ENCODE results near the gene TRAPPC2L. TPM values are rescaled to one million over a fixed set of nuclear protein-coding genes. Genes with fewer than 3 reads are reported as not detected.

The TRAPPC2L gene
- total and polyA plus RNA-seq, 2 of the 13 experiments (the other 11 are each of a cell fraction or from before 2014, with no cell fraction given): 96.3 to 107 TPM

DNA sequence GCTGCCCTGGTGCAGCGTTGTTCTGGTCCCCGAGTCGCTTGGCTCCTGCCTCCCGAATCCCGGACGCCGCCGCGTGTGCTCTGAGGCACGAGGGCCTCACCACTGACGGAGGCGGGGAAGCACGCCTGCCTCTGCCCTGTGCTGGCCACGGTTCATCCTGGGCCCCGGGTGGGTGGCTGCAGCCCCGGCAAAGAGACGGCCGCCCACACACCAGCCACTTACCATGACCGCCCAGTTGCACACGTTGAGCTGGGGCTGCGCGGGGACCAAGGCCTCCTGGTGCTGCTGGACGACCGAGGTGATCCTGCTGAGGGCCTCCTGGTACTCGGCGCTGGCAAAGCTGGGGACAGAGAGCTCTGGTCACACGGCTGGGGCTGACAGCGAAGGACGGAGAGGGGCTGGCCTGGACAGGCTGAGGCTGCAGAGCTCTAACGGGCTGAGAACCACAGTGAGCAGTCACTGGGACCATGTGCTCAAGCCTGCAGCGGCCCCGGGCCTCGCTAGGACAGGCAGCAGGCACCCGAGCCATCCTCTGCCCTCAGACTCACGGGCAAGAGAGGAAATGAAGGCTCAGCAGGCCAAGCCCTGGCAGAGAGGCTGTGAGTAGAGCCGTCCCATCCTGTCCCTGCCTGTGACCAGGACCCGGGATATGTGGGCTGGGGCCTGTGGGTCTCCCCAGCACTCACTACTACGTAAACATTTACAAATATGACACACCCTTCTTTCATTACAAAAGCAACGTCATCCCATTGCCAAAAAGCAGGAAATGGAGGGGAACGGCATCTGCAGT lies 38.9 kb upstream of the TRAPPC2L start (continued):
- TF ChIP-seq, protein P1, sequence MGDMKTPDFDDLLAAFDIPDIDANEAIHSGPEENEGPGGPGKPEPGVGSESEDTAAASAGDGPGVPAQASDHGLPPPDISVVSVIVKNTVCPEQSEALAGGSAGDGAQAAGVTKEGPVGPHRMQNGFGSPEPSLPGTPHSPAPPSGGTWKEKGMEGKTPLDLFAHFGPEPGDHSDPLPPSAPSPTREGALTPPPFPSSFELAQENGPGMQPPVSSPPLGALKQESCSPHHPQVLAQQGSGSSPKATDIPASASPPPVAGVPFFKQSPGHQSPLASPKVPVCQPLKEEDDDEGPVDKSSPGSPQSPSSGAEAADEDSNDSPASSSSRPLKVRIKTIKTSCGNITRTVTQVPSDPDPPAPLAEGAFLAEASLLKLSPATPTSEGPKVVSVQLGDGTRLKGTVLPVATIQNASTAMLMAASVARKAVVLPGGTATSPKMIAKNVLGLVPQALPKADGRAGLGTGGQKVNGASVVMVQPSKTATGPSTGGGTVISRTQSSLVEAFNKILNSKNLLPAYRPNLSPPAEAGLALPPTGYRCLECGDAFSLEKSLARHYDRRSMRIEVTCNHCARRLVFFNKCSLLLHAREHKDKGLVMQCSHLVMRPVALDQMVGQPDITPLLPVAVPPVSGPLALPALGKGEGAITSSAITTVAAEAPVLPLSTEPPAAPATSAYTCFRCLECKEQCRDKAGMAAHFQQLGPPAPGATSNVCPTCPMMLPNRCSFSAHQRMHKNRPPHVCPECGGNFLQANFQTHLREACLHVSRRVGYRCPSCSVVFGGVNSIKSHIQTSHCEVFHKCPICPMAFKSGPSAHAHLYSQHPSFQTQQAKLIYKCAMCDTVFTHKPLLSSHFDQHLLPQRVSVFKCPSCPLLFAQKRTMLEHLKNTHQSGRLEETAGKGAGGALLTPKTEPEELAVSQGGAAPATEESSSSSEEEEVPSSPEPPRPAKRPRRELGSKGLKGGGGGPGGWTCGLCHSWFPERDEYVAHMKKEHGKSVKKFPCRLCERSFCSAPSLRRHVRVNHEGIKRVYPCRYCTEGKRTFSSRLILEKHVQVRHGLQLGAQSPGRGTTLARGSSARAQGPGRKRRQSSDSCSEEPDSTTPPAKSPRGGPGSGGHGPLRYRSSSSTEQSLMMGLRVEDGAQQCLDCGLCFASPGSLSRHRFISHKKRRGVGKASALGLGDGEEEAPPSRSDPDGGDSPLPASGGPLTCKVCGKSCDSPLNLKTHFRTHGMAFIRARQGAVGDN (CRISPR knock-in tag; IDR thresholded peaks at IDR 0.05): peak; percentile 53
- TF ChIP-seq ZNF460 (CRISPR knock-in tag; IDR thresholded peaks at IDR 0.05; ENCODE audit: borderline replicate concordance): no peak
- no peak for TF ChIP-seq HOXA5 (CRISPR knock-in tag; IDR thresholded peaks at IDR 0.05)
- no peak for TF ChIP-seq SIX1 (CRISPR knock-in tag; IDR thresholded peaks at IDR 0.05; ENCODE audit: borderline replicate concordance)
- no peak for TF ChIP-seq CENPX (CRISPR knock-in tag; IDR thresholded peaks at IDR 0.05)
- no peak for TF ChIP-seq CHD4 (IDR thresholded peaks at IDR 0.05; ENCODE audit: borderline replicate concordance, low read length)
- TF ChIP-seq ZFP90 (CRISPR knock-in tag; IDR thresholded peaks at IDR 0.05; ENCODE audit: borderline replicate concordance): no peak
- no peak for TF ChIP-seq SOX13 (IDR thresholded peaks at IDR 0.05)
- TF ChIP-seq SOX13 (CRISPR knock-in tag; conservative IDR thresholded peaks at IDR 0.05 in 1 of 2, IDR thresholded peaks at IDR 0.05 in 1 of 2): no peak
- TF ChIP-seq ZBTB21 (CRISPR knock-in tag; IDR thresholded peaks at IDR 0.05): peak; percentile 57; the same call in 1 of the 2 replicates
- TF ChIP-seq ZNF543 (CRISPR knock-in tag; IDR thresholded peaks at IDR 0.05): no peak
- no peak for TF ChIP-seq ZNF780A (CRISPR knock-in tag; IDR thresholded peaks at IDR 0.05)
- TF ChIP-seq ZMAT3 (CRISPR knock-in tag; conservative IDR thresholded peaks at IDR 0.05): no peak
- TF ChIP-seq ZNF292 (CRISPR knock-in tag; IDR thresholded peaks at IDR 0.05; ENCODE audit: borderline replicate concordance, low read depth): no peak
- TF ChIP-seq ZNF34 (CRISPR knock-in tag; IDR thresholded peaks at IDR 0.05; ENCODE audit: borderline replicate concordance): no peak
- peak; percentile 55; the same call in 1 of the 2 replicates for TF ChIP-seq ZNF776 (CRISPR knock-in tag; IDR thresholded peaks at IDR 0.05)
- TF ChIP-seq POGZ (CRISPR knock-in tag; IDR thresholded peaks at IDR 0.05): no peak
- no peak for TF ChIP-seq SAP130 (CRISPR knock-in tag; IDR thresholded peaks at IDR 0.05; ENCODE audit: low read depth)
- 0 out of 2 replicates have a peak, but pooled peaks have one; percentile 34 for TF ChIP-seq HNRNPL (IDR thresholded peaks at IDR 0.05; ENCODE audit: low read depth, low read length)
- TF ChIP-seq, protein P2, sequence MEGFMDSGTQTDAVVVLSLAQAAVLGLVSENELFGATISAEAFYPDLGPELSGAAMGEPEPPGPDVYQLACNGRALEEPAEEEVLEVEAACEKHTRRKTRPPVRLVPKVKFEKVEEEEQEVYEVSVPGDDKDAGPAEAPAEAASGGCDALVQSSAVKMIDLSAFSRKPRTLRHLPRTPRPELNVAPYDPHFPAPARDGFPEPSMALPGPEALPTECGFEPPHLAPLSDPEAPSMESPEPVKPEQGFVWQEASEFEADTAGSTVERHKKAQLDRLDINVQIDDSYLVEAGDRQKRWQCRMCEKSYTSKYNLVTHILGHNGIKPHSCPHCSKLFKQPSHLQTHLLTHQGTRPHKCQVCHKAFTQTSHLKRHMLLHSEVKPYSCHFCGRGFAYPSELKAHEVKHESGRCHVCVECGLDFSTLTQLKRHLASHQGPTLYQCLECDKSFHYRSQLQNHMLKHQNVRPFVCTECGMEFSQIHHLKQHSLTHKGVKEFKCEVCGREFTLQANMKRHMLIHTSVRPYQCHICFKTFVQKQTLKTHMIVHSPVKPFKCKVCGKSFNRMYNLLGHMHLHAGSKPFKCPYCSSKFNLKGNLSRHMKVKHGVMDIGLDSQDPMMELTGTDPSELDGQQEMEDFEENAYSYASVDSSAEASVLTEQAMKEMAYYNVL (CRISPR knock-in tag; IDR thresholded peaks at IDR 0.05; ENCODE audit: borderline replicate concordance): 0 out of 2 replicates have a peak, but pooled peaks have one; percentile 43
- TF ChIP-seq, protein P3, sequence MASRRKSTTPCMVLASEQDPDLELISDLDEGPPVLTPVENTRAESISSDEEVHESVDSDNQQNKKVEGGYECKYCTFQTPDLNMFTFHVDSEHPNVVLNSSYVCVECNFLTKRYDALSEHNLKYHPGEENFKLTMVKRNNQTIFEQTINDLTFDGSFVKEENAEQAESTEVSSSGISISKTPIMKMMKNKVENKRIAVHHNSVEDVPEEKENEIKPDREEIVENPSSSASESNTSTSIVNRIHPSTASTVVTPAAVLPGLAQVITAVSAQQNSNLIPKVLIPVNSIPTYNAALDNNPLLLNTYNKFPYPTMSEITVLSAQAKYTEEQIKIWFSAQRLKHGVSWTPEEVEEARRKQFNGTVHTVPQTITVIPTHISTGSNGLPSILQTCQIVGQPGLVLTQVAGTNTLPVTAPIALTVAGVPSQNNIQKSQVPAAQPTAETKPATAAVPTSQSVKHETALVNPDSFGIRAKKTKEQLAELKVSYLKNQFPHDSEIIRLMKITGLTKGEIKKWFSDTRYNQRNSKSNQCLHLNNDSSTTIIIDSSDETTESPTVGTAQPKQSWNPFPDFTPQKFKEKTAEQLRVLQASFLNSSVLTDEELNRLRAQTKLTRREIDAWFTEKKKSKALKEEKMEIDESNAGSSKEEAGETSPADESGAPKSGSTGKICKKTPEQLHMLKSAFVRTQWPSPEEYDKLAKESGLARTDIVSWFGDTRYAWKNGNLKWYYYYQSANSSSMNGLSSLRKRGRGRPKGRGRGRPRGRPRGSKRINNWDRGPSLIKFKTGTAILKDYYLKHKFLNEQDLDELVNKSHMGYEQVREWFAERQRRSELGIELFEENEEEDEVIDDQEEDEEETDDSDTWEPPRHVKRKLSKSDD (CRISPR knock-in tag; IDR thresholded peaks at IDR 0.05; ENCODE audit: low read depth): no peak

All from HepG2 (cell line).